Dedifferentiated amniotic fluid mesenchymal stem cell (primary cell): ENCODE data around the gene PRKCB.

Experiments
- DNase-seq: peaks from one replicate; pipeline ENCODE4 v3.0.0-alpha.2; 2016; ENCODE audit errors: extremely low spot score

PRKCB gene

DNA sequence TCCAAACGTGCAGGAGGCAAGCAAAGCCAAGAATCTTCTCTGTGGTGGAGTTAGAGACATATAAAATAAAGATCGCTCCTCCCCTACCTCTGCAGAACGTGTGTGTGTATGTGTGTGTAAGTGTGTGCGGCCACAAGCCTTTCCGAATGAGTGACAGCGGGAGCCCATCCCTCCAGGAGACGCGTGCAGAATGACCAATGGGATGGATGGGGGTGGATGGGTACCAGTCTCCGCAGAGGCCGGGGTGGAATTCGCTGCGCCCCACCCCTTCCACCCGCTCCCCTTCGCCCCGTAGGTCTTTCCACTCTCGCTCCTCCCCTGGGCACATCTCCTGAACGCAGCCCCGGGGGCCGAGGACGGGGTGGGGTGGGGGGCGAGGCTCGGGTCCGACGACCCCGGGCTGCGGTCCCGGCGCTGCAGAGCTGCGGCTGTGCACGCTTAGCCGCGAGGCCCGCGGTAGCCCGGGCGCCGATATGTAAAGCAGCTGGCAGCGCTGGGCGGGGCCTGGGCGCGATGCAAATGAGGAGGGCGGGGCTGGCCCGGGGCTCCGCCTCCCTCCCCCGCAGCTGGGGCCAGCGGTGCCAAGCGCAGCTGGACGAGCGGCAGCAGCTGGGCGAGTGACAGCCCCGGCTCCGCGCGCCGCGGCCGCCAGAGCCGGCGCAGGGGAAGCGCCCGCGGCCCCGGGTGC is at the start of gene PRKCB:
Gene PRKCB, plus strand, starts transcription at position 594 of the 688 bp plus-strand sequence.
- no peak for DNase-seq

DNA sequence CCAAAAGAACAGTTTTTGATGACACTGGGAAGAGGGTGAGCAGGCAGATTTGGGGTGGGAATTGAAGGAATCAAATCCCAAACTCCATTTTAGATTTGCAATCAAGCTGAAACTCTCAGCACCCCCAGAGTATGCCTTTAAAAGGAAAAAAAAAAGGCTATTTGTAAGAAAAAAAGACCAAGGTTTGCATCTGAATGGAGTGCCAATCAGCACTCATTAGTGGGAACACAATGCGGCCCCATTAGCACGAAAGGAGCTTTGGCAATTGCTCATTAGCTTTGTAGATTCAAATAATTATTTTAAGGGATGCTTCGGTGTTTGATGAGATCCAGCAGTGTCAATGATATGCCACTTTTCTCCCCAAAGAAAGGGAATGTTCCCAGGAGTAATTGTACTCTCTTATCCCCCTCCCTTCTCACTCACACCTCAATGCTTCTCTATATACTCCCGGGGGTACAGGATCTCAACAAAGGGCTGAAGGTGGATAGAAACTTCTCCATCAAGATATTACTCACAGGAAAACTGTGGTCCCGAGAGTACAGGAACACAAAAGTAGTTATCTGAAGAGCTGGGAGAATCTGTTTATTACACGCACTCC is 48.7 kb upstream of the PRKCB start:
- DNase-seq = no peak

DNA sequence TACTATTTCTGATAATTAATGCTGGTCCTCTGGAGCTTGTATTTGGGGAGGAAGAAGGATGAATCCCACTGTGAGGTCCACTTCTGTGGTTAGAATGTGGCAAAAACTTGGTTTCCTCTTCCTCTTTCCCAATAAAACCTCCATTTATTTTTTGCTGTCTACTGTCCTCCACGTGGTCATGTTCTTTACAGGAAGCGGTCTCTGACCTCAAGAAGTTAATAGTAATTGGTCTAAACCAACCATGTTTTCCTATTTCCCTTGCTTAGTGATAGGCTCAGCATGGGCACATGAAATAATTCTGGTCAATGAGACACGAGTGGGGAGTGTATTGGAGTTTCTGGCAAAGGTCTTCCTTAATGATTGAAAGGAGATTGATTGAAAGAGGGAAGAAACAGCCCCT is 47.1 kb upstream of the PRKCB start:
- DNase-seq = no peak

DNA sequence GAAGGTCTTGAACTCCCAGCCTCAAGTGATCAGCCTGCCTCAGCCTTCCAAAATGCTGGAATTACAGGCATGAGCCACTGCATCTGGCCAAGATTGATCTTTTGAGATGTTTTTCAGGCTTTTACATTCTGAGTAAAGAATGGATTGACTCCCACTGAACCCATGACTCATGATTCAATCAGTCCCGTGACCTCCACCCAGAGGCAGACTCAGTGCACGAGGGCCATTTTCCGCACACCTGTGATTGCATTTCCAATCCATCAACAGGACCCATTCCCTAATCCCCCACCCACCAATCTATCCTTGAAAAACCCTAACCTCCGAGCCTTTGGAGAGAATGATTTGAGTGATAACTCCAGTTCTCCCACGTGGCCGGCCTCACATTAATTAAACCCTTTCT is 40.4 kb upstream of the PRKCB start:
- DNase-seq = no peak

DNA sequence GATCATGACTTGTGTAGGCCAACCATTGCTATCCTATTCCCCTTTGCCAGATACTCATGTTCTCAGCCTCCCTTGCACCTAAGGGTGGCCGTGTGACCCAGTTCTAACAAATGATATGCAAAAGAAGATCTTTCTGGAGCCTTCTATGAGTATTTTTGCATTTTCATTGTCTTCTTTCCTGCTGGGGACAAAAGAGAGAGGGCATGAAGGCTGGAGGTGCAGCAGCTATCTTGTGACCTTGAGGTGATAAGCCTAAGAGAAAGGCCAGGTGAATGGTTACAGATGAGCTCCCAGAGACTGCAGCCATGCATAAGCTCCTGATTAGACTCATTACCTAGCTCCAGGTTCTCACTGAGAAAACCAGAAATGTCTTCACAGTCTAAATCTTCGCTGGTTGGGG is 38.8 kb upstream of the PRKCB start:
- DNase-seq = no peak

DNA sequence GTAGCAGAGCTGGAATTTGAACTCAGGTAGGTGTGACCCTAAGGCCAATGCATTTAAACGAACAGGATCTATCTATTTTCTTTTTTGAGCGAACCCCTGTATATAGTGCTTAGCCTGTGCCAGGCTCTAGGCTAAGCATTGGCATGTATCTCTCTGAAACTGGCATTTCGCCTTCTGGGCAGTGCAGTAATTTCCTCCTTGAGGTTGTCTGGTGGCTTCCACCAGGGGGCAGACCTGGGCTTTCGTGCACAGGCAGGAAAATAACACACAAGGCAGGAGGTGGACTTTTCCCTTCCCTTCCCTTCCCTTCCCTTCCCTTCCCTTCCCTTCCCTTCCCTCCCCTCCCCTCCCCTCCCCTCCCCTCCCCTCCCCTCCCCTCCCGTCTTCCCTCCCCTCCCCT is 34.4 kb upstream of the PRKCB start:
- DNase-seq = peak; percentile 35

DNA sequence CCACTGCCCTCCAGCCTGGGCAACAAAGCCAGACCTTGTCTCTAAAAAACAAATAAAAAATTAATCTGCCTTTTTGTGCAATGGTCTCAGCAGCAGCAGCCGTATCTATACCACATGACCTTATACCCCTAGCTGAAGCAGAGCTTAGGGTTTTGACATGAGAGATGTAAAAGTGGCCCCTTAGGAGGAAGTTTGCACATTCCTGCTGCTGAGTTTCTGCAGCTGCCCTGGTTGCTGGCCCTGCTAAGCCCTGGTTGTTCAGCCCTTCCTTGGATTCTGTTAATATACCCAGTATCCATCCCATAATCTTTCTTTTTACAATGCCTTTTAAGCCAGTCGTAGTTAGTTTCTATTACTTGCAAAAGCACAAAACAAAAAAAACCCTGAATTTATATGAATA is 33.0 kb upstream of the PRKCB start:
- no peak for DNase-seq

DNA sequence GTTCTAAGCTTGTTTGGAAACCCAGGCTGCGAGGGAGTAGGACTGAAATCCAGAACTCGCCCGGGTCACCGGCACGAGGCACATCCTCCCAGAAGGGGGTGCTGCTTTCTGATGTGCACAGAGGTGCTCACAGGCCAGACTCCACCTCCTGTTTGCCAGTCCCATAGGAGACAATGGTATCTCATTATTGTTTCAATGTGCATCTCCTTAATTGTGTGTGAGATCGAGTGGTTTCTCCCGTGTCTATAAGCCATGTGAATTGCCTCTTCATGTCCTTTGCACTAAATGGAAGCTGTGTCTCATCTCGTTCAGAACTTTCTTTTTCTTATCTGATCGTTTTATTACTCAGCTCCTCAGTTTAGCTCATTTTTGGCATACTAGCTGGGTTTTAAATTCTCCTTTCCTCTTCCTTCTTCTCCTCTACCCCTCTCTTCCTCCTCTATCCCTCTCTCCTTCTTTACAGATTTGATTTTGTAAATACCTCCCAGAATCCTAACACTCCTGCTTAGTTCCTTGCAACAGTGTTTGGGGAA is 32.1 kb upstream of the PRKCB start:
- DNase-seq = no peak

DNA sequence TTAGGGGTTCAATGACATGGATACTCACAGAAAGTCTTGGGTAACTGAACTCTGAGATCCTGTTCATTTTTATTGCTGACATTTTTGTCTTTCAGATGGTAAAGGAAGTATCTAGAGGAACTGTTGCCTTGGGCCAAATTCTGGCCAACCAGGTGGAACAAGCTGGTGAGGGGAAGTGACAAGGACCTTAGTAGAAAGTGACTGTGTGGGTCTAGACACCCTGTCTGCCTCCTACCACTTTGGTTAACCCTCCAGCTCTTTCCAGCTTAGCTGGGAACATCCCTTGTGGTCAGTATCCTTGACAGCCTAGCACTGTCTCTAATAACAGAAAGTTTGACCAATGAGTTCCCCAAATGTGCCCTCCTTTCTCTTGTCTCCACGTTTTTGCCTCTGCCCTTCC is 28.8 kb upstream of the PRKCB start:
- no peak for DNase-seq

DNA sequence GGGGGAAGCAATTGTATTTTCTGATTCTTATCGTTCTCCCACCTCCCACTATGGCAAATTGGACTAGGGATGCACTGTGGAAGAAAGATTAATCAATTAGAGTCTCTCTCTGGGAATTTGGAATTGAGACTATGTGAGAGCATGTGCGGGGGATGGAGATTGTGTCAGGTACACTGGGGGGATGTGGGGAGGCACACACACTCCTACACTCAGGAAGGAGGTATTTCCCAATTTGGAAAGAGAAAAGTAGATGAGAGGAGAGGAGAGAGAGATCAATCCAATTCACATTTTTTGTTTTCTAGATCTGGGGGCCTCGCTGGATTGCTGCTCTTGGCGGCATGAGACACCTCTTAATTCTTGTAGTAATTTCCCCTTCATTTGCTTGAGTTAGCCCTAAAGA is 14.3 kb upstream of the PRKCB start:
- DNase-seq = no peak

DNA sequence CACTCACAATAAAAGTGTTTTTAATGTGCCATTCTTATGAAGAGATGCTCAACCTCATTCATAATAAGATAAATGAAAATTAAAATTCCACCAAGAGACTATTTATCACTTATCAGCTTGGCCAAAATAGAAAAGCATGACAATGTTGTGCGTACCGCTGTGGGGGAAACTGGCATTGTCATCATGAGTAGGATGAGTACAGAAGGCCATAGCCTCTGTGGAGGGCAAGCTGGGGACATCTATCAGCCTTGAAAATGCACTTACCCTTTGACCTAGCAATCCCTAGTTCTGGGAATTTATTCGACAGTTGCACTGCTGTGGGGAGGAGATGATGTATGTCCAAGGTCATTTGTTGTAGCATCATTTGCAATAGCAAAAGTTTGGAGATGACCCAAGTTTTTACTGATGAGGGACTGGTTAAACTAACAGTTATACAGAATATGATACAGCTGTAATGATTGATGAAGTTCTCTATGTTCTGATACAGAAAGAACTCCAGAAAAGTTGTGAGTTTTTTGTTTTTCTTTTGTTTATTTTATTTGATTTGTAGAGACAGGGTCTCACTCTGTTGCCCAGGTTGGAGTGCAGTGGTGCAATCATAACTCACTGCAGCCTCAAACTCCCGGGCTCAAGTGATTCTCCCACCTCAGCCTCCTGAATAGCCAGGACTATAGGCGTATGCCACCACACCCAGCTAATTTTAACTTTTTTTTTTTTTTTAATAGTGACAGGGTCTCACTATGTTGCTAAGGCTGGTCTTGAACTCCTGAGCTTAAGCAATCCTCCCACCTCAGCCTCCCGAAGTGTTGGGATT is 13.7 kb upstream of the PRKCB start:
- DNase-seq = no peak

DNA sequence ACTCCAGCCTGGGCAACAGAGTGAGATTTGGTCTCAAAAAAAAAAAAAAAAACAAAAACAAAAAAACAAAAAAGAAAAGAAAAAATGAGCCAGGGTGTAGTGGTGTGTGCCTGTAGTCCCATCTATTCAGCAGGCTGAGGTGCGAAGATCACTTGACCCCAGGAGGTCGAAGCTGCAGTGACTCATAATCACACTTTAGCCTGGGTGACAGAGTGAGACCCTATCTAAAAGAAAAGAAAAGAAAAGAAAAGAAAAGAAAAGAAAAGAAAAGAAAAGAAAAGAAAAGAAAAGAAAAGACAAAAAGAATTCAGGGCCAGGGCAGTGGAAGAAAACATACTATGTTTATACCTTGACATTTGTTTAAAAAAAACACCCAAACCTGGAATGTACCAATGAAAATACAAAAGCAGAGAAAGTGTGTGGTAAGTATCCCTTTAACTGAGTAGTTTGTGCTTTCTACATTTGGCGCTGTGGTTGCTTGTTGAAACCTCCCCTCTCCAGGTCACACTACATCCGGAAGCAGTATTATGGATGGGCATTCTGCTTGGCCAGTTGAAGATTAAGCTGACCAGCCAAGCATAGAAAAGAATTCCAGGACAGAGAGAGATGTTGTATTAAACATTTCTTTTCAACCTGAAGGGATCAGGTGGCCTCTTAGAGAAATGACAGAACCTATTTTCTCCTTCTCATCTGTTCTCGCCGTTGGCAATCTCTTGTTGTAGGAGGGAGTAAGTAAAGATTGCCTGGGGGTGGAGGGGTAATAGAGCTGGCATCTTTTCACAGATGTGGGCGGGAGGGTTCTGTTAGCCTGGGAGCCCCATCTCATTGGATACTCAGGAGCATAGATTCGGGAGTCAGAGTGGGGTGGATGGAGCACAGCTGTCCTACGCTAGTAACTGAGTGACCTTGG is 12.1 kb upstream of the PRKCB start:
- DNase-seq = no peak

DNA sequence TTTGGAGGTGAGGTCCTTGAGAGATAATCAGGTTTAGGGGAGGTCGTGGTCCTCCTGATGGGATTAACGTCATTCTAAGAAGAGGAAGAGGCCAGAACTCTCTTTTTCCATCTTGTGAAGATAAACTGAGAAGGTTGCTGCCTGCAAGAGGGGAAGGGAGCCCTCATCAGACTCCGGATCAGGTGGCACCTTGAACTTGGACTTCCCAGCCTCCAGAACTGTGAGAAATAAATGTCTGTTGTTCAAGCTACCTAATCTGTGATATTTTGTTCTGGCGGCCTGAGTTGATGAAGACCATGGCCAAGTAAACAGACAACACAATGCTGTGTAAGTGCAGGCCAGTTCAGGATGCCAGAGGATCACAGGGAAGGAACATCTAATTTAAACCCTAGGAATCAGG is 10.9 kb upstream of the PRKCB start:
- DNase-seq = no peak

DNA sequence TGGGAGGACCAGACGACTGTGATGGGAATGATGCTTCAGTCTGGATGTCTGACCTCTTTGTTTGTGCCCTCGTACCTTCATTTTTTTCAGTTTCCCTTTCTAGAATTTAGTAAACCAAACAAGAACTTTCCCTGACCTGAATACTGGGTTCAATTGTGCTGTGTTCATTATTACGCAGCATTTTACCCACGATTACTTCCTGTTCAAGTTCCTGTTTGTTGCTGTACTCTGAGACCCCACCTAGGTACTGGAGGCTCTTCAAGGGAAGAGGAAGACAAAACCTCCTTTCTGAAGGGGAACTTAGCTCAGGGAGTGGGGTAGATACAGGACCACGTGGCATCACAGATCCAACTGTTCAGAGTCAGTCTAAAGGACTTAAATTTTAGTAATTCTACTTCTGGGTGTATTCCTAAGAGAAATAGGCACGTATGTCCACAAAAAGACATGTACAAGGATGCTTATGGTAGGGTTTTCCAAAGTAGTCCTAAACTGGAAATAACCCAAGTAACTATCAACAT is 9.2 kb upstream of the PRKCB start:
- no peak for DNase-seq

DNA sequence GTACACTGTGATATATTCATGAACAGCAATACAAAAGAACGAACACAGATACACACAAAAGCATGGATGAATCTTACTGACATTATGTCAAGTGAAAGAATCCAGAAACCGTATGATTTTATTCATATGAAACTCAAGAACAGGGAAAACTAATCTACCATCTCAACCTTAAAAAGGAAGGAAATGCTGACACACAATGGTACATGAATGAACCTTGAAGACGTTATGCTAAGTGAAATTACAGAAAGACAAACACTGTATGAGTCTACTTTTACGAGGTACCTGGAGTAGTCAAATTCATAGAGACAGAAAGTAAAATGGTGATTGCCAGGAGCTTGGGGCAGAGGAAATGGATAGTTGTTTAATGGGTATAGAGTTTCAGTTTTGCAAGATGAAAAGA is 8.7 kb upstream of the PRKCB start:
- DNase-seq = no peak

DNA sequence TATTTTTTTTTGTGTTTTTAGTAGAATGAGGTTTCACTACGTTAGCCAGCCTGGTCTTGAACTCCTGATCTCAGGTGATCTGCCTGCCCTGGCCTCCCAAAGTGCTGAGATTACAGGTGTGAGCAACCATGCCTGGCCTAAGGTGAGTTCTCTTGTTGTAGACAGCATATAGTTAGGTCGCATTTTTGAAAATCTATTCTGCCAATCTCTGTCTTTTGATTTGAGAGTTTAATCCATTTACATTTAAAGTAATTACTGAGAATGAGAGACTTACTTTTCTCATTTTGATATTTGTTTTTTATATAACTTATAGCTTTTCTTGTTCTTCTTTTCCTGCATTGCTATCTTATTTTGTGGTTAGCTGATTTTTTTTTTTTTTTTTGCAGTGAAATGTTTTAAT is 6.3 kb upstream of the PRKCB start:
- DNase-seq = no peak

DNA sequence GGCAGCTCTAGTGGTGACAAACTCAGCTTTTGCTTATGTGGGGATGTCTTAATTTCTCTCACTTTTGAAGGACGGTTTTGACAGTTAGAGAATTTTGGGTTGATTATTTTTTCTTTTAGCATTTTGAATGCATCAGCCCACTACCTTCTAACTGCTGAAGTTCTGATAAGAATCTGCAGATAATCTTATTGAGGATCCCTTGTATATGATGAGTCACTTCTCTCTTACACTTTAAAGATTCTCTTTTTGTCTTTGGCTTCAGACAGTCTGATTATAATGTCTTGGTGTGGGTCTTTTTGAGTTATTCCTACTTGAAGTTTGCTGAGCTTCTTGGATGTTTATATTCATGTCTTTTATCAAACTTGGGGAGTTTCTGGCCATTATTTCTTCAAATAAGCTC is 5.5 kb upstream of the PRKCB start:
- no peak for DNase-seq

DNA sequence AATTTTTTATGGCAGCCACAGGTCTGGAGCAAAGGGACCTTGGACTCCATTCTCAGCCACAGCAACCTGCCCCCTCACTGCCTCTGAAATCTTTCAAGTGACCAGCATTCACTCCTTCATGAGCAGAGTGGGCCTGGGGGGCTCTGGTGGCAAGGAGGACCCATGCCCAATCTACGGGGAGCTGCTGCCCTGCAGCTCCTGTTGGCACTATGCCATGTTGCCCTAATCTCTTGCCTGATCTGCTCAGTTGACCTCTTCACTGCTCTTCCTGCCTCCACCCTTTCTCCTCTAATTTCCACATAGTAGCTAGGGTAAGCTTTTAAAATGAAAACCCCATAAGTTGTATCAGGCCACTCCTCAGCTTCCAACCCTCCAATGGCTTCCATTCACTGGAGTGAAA is 2.9 kb upstream of the PRKCB start:
- DNase-seq = no peak

DNA sequence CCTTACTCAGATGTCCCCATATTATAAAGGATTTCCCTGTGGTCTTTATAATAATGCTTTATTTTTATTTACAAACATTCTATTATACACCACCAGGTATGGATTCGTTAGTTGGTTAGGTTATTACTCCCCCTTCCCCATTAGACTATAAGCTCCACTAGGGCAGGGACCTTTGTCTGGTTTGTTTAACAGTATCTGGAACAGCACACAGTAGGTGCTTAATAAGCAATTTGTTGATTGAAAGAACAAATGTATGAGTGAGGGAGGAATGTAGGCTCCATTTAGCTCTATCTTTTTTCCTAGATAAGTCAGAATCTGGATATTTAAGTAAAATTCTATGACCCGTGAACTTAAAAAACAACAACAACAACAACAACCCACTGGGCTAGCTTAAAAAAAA is 2.3 kb upstream of the PRKCB start:
- no peak for DNase-seq

DNA sequence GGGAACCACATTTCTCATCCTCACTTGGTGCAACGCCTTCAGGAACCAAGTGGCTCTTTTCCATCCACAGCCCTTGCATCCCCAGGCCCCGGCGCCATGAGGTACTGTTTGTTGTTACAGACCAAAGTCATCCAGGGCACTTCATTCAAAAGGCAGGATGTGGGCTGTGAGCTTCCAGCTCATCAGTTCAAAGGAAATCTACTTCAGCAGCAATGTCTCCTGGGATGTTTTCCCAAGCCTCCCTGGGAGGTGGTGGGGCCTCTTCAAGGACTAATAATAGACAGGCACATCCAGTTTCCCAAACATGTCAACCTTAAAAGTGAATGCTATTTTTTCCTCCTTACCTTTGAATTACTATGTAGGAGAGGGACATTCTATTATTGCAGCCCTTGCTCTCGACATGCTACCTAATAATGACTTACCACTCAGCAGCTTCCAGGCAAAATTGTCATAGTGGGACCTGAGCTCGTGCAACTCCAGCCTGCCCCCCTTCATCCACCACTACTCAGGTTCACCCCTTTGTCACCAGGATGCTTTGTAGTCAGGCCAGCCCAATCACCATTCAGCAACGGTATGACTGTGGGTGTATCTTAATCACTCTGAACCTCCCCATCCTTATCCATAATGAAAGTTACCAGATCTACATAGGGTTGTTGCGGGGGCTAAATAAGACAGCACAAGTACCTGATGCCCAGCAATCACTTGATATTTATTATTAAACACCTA is 1.7 kb upstream of the PRKCB start:
- no peak for DNase-seq

DNA sequence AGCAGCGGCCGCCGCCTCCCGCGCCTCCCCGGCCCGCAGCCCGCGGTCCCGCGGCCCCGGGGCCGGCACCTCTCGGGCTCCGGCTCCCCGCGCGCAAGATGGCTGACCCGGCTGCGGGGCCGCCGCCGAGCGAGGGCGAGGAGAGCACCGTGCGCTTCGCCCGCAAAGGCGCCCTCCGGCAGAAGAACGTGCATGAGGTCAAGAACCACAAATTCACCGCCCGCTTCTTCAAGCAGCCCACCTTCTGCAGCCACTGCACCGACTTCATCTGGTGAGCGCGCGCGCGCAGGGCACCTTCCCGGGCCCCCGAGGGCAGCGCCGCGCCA is 258 bp downstream of the PRKCB start:
- DNase-seq = no peak
